ENCODE data around the gene TRIO.
"Not testable (repeated sequence)": the region's sequence is repeated elsewhere in the genome, so short reads cannot be mapped to it uniquely, and the experiment has no call there.

The TRIO gene

DNA sequence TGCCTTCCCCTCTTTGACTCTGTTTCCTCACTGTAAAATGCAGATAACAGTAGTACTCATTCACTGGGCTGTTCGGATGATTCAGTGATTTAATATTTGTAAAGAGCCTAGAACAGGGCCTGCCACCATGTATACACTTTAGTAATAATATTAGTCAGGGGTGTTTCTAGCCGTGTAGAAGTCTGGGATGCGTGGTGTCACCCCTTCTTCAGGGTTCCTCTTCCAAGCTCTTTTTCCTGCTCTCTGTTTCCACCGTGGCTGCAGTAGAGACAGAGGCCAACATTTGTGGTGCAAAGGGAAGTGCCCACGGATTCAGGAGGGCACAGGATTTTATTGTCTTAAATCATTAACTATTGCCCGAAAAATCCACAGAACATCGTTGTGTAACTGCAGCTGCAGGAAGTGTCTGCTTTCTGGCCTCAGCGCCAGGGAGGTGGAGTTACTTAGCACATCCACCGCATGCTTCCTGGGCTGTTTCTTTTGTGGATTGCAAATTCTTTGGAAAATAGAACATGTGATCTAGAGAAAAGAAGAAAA lies 61.7 kb downstream of the TRIO start:
- Histone ChIP-seq H3K27me3 (replicated peaks) (no peaks in the 10 kb centered on the region), H3K27ac (peak overlapping the region; percentile 86), H3K36me3 (replicated peaks) (no peaks in the 10 kb centered on the region), H3K4me3 (ENCODE audit: low read depth, low read length) (peak overlapping the region; percentile 20)
- peak; percentile 83 for DNase-seq
- no peak for TF ChIP-seq CTCF (IDR thresholded peaks at IDR 0.05; ENCODE audit: low read depth, low read length, missing control alignments)
- in situ Hi-C loops (cut with HindIII; ENCODE audit: low pct_ligation_motif_present, low sequenced_read_pairs), result no loop called here

DNA sequence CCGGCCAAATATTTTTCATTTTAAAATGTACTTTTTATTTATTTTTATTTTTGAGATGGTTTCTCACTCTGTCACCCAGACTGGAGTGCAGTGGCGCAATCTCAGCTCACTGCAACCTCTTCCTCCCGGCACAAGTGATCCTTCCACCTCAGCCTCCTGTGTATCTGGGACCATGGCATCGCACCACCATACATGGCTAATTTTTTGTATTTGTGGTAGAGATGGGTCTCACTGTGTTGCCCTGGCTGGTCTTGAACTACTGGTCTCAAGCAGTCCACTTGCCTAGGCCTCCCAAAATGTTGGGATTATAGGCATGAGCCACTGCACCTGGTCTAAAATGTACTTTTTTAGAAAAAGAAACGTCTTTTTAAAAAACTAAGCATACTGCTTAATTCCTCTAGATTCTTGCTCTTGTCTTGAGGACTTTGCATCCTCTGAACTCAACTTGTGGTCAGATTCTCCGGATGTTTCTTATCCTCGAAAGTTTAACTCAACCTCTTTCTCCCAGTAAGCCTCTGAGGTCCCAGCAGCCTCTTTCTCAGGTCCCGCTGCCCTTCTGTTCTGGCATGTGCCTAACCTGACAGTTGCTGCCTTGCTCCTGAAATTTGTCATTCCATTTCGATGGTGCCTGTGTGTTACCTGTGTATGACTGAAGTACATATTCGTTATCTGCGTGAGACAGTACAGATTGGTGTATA lies 63.0 kb downstream of the TRIO start:
- no peaks in the 10 kb centered on the region for H3K36me3 ChIP-seq (replicated peaks)
- no peak for TF ChIP-seq CTCF (IDR thresholded peaks at IDR 0.05; ENCODE audit: low read depth, low read length, missing control alignments)
- H3K4me3 ChIP-seq (ENCODE audit: low read depth, low read length), result no peak overlapping the region
- H3K27ac ChIP-seq, result peak overlapping the region; percentile 86
- in situ Hi-C loops (cut with HindIII; ENCODE audit: low pct_ligation_motif_present, low sequenced_read_pairs), result no loop called here
- no peaks in the 10 kb centered on the region for H3K27me3 ChIP-seq (replicated peaks)
- DNase-seq, result no peak

DNA sequence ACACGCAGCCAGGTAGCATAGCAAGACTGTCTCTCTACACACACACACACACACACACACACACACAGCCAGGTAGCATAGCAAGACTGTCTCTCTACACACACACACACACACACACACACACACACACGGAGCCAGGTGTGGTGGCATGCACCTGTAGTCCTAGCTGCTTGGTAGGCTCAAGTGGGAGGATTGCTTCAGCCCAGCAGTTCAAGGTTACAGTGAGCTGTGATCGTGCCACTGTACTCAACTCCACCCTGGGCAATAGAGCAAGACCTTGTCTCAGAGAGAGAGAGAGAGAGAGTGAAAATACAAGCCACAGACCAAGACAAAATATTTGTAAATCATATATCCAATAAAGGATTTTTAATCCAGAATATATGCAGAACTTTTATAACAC lies 64.3 kb downstream of the TRIO start:
- H3K27me3 ChIP-seq (replicated peaks); H3K36me3 ChIP-seq (replicated peaks); DNase-seq; H3K4me3 ChIP-seq (ENCODE audit: low read depth, low read length); in situ Hi-C loops (cut with HindIII; ENCODE audit: low pct_ligation_motif_present, low sequenced_read_pairs): not testable (repeated sequence)
- H3K27ac ChIP-seq, result peak overlapping the region; percentile 92

GRCh38 chr5:14208071-14209021 lies 65.2 kb downstream of the TRIO start:
- Histone ChIP-seq H3K27ac (peak overlapping the region; percentile 92), H3K4me3 (ENCODE audit: low read depth, low read length) (no peak overlapping the region), H3K36me3 (replicated peaks) (no peaks in the 10 kb centered on the region), H3K27me3 (replicated peaks) (no peaks in the 10 kb centered on the region)
- no peak for TF ChIP-seq CTCF (IDR thresholded peaks at IDR 0.05; ENCODE audit: low read depth, low read length, missing control alignments)
- in situ Hi-C loops (cut with HindIII; ENCODE audit: low pct_ligation_motif_present, low sequenced_read_pairs), result no loop called here
- DNase-seq, result peak; percentile 79

- no peak for DNase-seq
- TF ChIP-seq CTCF (IDR thresholded peaks at IDR 0.05; ENCODE audit: low read depth, low read length, missing control alignments), result no peak
- Histone ChIP-seq H3K27ac (peak overlapping the region; percentile 92), H3K36me3 (replicated peaks) (peaks cover 4% of the 10 kb centered on the region), H3K4me3 (ENCODE audit: low read depth, low read length) (no peak overlapping the region), H3K27me3 (replicated peaks) (no peaks in the 10 kb centered on the region)
- in situ Hi-C loops (cut with HindIII; ENCODE audit: low pct_ligation_motif_present, low sequenced_read_pairs), result no loop called here
These were observed 66.2 kb downstream of the TRIO start for GRCh38 chr5:14209222-14209822.

- H3K36me3 ChIP-seq (replicated peaks), result peaks cover 6% of the 10 kb centered on the region
- peak overlapping the region; percentile 92 for H3K27ac ChIP-seq
- no peak for TF ChIP-seq CTCF (IDR thresholded peaks at IDR 0.05; ENCODE audit: low read depth, low read length, missing control alignments)
- no peak for DNase-seq
- no peaks in the 10 kb centered on the region for H3K27me3 ChIP-seq (replicated peaks)
- H3K4me3 ChIP-seq (ENCODE audit: low read depth, low read length), result no peak overlapping the region
- in situ Hi-C loops (cut with HindIII; ENCODE audit: low pct_ligation_motif_present, low sequenced_read_pairs), result no loop called here
These were observed 66.7 kb downstream of the TRIO start for GRCh38 chr5:14209836-14210235.
